H9 (cell line): Measurements from ENCODE around the gene PEX26. TPM values are rescaled to one million over a fixed set of nuclear protein-coding genes. Genes with fewer than 3 reads are reported as not detected.

ENCODE experiments used
- DNase-seq: peaks from one replicate; pipeline ENCODE4 v3.0.0-alpha.2; 2017
- H2AFZ ChIP-seq: one replicate; pipeline ENCODE4 v1.6.1; 2013; ENCODE audit warnings: mild to moderate bottlenecking, low read length, control low read depth, moderate library complexity
- H2AK5ac ChIP-seq: 2 replicates; pipeline ENCODE4 v1.6.1; 2013; ENCODE audit warnings: low read length, control low read depth, mixed read lengths; ENCODE audit not compliant: insufficient read length
- H2BK120ac ChIP-seq: one replicate; pipeline ENCODE4 v1.6.1; 2013; ENCODE audit warnings: low read depth, mild to moderate bottlenecking, low read length, control low read depth, inconsistent platforms; ENCODE audit not compliant: poor library complexity, severe bottlenecking
- H2BK12ac ChIP-seq: 2 replicates; pipeline ENCODE4 v1.6.1; 2013; ENCODE audit warnings: low read length, control low read depth, mixed read lengths, low read depth; ENCODE audit not compliant: insufficient read length
- H2BK15ac ChIP-seq: 2 replicates; pipeline ENCODE4 v1.6.1; 2013; ENCODE audit warnings: low read depth, low read length, control low read depth
- H2BK20ac ChIP-seq: one replicate; pipeline ENCODE4 v1.6.1; 2013; ENCODE audit warnings: low read depth, mild to moderate bottlenecking, low read length, control low read depth, inconsistent platforms; ENCODE audit not compliant: poor library complexity, severe bottlenecking
- H2BK5ac ChIP-seq: 2 replicates; pipeline ENCODE4 v1.6.1; 2013; ENCODE audit warnings: low read length, control low read depth, mixed read lengths; ENCODE audit not compliant: insufficient read length
- H3K14ac ChIP-seq: 2 replicates; pipeline ENCODE4 v1.6.1; 2013; ENCODE audit warnings: low read length, control low read depth; ENCODE audit not compliant: insufficient read depth
- H3K18ac ChIP-seq: 2 replicates; pipeline ENCODE4 v1.6.1; 2013; ENCODE audit warnings: low read depth, mild to moderate bottlenecking, mixed read lengths, low read length, control low read depth; ENCODE audit not compliant: insufficient read length
- H3K23ac ChIP-seq: 2 replicates; pipeline ENCODE4 v1.6.1; 2013; ENCODE audit warnings: low read length, control low read depth, mixed read lengths, low read depth; ENCODE audit not compliant: insufficient read length
- H3K23me2 ChIP-seq: 2 replicates; pipeline ENCODE4 v1.6.1; 2013; ENCODE audit warnings: low read depth, mild to moderate bottlenecking, mixed read lengths, low read length, control low read depth; ENCODE audit not compliant: insufficient read length, poor library complexity, severe bottlenecking
- H3K27ac ChIP-seq: 2 replicates; pipeline ENCODE4 v1.5.1; 2013; ENCODE audit warnings: low read length, control low read depth, mixed read lengths, low read depth; ENCODE audit not compliant: insufficient read length
- H3K27me3 ChIP-seq: 2 replicates; pipeline ENCODE4 v1.6.1; 2013; ENCODE audit warnings: low read length, control low read depth, inconsistent platforms; ENCODE audit not compliant: insufficient read depth
- H3K4ac ChIP-seq: 2 replicates; pipeline ENCODE4 v1.6.1; 2013; ENCODE audit warnings: low read depth, mild to moderate bottlenecking, control low read depth, inconsistent platforms, low read length, moderate library complexity
- H3K4me1 ChIP-seq: 2 replicates; pipeline ENCODE4 v1.6.1; 2013; ENCODE audit warnings: low read length, control low read depth, inconsistent platforms; ENCODE audit not compliant: insufficient read depth
- H3K4me2 ChIP-seq: 2 replicates; pipeline ENCODE4 v1.6.1; 2013; ENCODE audit warnings: low read length, control low read depth, mixed read lengths; ENCODE audit not compliant: insufficient read length, insufficient read depth
- H3K56ac ChIP-seq: 2 replicates; pipeline ENCODE4 v1.6.1; 2013; ENCODE audit warnings: low read depth, mild to moderate bottlenecking, mixed read lengths, low read length, control low read depth; ENCODE audit not compliant: insufficient read length
- H3K79me1 ChIP-seq: 2 replicates; pipeline ENCODE4 v1.6.1; 2013; ENCODE audit warnings: low read depth, mild to moderate bottlenecking, moderate library complexity, low read length, control low read depth, inconsistent platforms; ENCODE audit not compliant: insufficient read depth, poor library complexity, severe bottlenecking
- H3K79me2 ChIP-seq: 2 replicates; pipeline ENCODE4 v1.6.1; 2013; ENCODE audit warnings: low read length, control low read depth, inconsistent platforms; ENCODE audit not compliant: insufficient read depth
- H3K9ac ChIP-seq: 2 replicates; pipeline ENCODE4 v1.6.1; 2013; ENCODE audit warnings: low read length, control low read depth, mixed read lengths; ENCODE audit not compliant: insufficient read length; ENCODE audit errors: extremely low read depth
- H3K9me3 ChIP-seq: one replicate; pipeline ENCODE4 v1.6.1; 2013; ENCODE audit warnings: low read depth, low read length, inconsistent platforms; ENCODE audit not compliant: control insufficient read depth
- H3T11ph ChIP-seq: one replicate; pipeline ENCODE4 v1.6.1; 2013; ENCODE audit warnings: mild to moderate bottlenecking, low read length, control low read depth, inconsistent platforms
- H4K20me1 ChIP-seq: one replicate; pipeline ENCODE4 v1.6.1; 2013; ENCODE audit not compliant: control insufficient read depth, insufficient read length, insufficient read depth
- H4K5ac ChIP-seq: 2 replicates; pipeline ENCODE4 v1.6.1; 2013; ENCODE audit warnings: low read depth, mild to moderate bottlenecking, mixed read lengths, low read length, control low read depth; ENCODE audit not compliant: insufficient read length
- H4K8ac ChIP-seq: replicated peaks from 2 replicates; pipeline ENCODE4 v1.6.1; 2013; ENCODE audit warnings: low read length, control low read depth, mixed read lengths, low read depth; ENCODE audit not compliant: insufficient read length
- H4K91ac ChIP-seq: 2 replicates; pipeline ENCODE4 v1.6.1; 2013; ENCODE audit warnings: low read depth, mild to moderate bottlenecking, moderate library complexity, mixed read lengths, low read length, control low read depth; ENCODE audit not compliant: insufficient read length
- H3K27ac Mint-ChIP-seq, 3 experiments: 2 replicates in 2 of 3; 3 replicates in 1 of 3; pipeline ENCODE4 v1.8.0; 2020 to 2021; ENCODE audit warnings: mixed read lengths in 3 of 3, mild to moderate bottlenecking in 1 of 3, moderate library complexity in 1 of 3
- H3K27me3 Mint-ChIP-seq: 2 replicates; pipeline ENCODE4 v1.8.0; 2021; ENCODE audit warnings: low read depth, mild to moderate bottlenecking, moderate library complexity, mixed read lengths
- H3K36me3 Mint-ChIP-seq, 3 experiments: 2 replicates in 2 of 3; 3 replicates in 1 of 3; pipeline ENCODE4 v1.8.0; 2020 to 2021; ENCODE audit warnings: low read depth in 3 of 3, mixed read lengths in 3 of 3; ENCODE audit not compliant: insufficient read depth in 1 of 3
- H3K4me1 Mint-ChIP-seq, 2 experiments: 2 replicates each; pipeline ENCODE4 v1.8.0; 2020; ENCODE audit warnings: mixed read lengths in 2 of 2
- H3K4me3 Mint-ChIP-seq, 2 experiments: 2 replicates in 1 of 2; 3 replicates in 1 of 2; pipeline ENCODE4 v1.8.0; 2020 to 2021; ENCODE audit warnings: mild to moderate bottlenecking in 2 of 2, mixed read lengths in 2 of 2, moderate library complexity in 1 of 2
- H3K9me3 Mint-ChIP-seq, 2 experiments: 2 replicates in 1 of 2; 3 replicates in 1 of 2; pipeline ENCODE4 v1.8.0; 2020; ENCODE audit warnings: mild to moderate bottlenecking in 2 of 2, mixed read lengths in 2 of 2, moderate library complexity in 1 of 2
- CTCF ChIP-seq: fragments of 200-600 bp; sonication (generic); conservative IDR thresholded peaks from 3 replicates; pipeline ENCODE4 v1.8.0; 2021; ENCODE audit warnings: antibody characterized with exemption, mild to moderate bottlenecking
- WGBS: extraction: QIAGEN DNeasy Blood & Tissue Kit; methylation state at CpG from one replicate; pipeline ENCODE4 v1.1.7; 2013; ENCODE audit warnings: missing lambda C conversion rate, low lambda C conversion rate, mixed read lengths; ENCODE audit not compliant: insufficient read length; ENCODE audit errors: extremely low coverage; 5-methylcytosine and 5-hydroxymethylcytosine counted together
- total RNA-seq: library from RNA; stranded (reverse); gene quantifications from 2 replicates; pipeline ENCODE4 v1.2.1, GENCODE V29; 2021

Gene PEX26
- total RNA-seq, 1 experiment from 2014 or later, result 35.4 TPM

- no peaks in the 10 kb centered on the region for H3K27me3 Mint-ChIP-seq
- H3K23me2 ChIP-seq, result no peaks in the 10 kb centered on the region
- no peak overlapping the region for H3K56ac ChIP-seq
- H3K4ac ChIP-seq, result no peak overlapping the region
- peaks cover 3% of the 10 kb centered on the region in 2 experiments; a peak in 3 of 4 replicates for H3K4me1 Mint-ChIP-seq
- no peak overlapping the region for H3K9ac ChIP-seq
- H4K20me1 ChIP-seq, result no peaks in the 10 kb centered on the region
- no peak overlapping the region for H4K5ac ChIP-seq
- no peak overlapping the region for H2BK5ac ChIP-seq
- H3K4me2 ChIP-seq, result no peak overlapping the region
- no peak overlapping the region for H3K14ac ChIP-seq
- H3K9me3 ChIP-seq, result no peaks in the 10 kb centered on the region
- no peak for DNase-seq
- H3T11ph ChIP-seq, result no peak overlapping the region
- H2BK120ac ChIP-seq, result no peak overlapping the region
- H2AK5ac ChIP-seq, result no peak overlapping the region
- no peaks in the 10 kb centered on the region for H3K79me1 ChIP-seq
- no peak overlapping the region for H3K23ac ChIP-seq
- H3K9me3 Mint-ChIP-seq, result no peaks in the 10 kb centered on the region; a peak in 1 of 5 replicates
- no peak overlapping the region for H2BK20ac ChIP-seq
- no peak overlapping the region for H4K8ac ChIP-seq
- H3K36me3 Mint-ChIP-seq, result peaks cover 34 to 62% (median 48%) of the 10 kb centered on the region in 3 experiments
- H2BK12ac ChIP-seq, result no peak overlapping the region
- no peak overlapping the region for H2AFZ ChIP-seq
- H3K4me1 ChIP-seq, result no peaks in the 10 kb centered on the region
- H4K91ac ChIP-seq, result no peak overlapping the region
- H3K18ac ChIP-seq, result no peak overlapping the region
- no peaks in the 10 kb centered on the region for H3K79me2 ChIP-seq
- no peak overlapping the region for H3K27ac ChIP-seq
- no peak for TF ChIP-seq CTCF
- H3K27me3 ChIP-seq, result no peaks in the 10 kb centered on the region
- no CpG with 5 or more reads among the region's 22 CpGs for WGBS
- peak overlapping the region in 1 of 3 experiments; percentile 73; a peak in 2 of 7 replicates for H3K27ac Mint-ChIP-seq
- H3K4me3 Mint-ChIP-seq, result no peak overlapping the region
- H2BK15ac ChIP-seq, result no peak overlapping the region
Measured at GRCh38 chr22:18091916-18092526, 14.2 kb downstream of the PEX26 start.
